GM18858 (cell line): ENCODE measurements around the gene VNN1.
"Not testable (repeated sequence)": the region's sequence is repeated elsewhere in the genome, so short reads cannot be mapped to it uniquely, and the experiment has no call there.

Experiments used
- ATAC-seq: cut with Tn5 transposase; IDR thresholded peaks from one replicate; pipeline ENCODE4 v1.9.1; 2021; ENCODE audit not compliant: unreplicated experiment

Gene VNN1

DNA sequence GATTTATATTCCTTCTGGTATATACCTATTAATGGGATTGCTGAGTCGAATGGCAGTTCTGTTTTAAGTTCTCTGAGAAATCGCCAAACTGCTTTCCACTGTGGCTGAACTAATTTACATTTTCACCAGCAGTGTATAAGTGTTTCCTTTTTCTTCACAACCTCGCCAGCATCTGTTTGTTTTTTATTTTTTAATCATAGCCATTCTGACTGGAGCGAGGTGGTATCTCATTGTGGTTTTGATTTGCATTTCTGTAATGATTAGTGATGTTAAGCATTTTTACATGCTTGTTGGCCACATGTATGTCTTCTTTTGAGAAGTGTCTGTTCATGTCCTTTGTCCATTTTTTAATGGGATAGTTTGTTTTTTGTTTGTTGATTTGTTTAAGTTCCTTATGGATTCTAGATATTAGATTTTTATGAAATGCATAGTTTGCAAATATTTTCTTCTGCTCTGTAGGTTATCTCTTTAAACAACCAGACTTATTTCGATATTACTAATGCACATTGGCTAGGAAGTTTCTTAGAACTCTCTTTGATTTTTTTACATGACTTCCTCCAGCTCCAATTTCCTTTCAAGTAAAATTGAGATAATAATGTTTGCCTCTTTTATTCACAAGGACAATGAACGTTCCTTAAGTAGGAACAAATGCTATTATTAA, 12.2 kb upstream of the VNN1 start:
- peak; percentile 78 for ATAC-seq

DNA sequence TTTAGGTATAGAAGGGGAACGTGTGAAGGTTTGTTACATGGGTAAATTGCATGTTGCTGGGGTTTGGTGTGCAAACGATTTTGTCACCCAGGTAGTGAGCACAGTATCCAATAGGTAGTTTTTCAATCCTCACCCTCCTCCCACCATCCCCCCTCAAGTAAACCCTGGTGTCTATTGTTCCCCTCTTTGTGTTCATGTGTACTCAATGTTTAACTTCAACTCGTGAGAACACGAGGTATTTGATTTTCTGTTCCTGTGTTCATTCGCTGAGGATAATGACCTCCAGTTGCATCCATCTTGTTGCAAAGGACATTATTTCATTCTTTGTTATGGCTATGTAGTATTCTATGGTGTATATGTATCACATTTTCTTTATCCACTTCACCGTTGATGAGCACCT, 11.6 kb upstream of the VNN1 start:
- no peak for ATAC-seq

DNA sequence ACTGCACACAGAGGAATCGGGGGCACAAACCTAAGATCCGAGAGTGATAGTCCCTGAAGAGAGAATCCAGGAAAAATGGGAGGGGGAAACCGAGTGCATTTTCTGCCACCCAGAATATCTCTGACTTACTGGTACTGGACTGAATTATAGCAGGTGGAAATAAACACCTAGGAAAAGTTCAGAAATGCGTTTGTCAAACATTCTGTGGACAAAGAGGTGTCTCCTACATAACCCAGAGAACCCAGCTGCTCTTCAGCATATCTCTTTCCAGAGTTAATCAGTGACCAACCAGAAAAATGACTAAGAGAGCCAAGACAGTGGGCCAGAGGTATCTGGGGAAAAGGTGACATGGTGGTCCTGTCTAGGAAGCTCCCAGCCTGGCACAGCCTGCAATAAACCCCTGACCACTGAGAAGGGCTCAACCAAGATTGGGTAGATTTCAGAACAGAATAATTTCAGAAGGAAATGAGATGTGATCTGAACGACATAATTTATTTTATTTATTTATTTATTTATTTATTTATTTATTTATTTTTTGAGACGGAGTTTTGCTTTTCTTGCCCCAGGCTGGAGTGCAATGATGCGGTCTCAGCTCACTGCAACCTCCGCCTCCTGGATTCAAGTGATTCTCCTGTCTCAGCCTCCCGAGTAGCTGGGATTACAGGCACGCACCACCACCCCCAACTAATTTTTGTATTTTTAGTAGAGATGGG, 6.0 kb upstream of the VNN1 start:
- ATAC-seq, result no peak

DNA sequence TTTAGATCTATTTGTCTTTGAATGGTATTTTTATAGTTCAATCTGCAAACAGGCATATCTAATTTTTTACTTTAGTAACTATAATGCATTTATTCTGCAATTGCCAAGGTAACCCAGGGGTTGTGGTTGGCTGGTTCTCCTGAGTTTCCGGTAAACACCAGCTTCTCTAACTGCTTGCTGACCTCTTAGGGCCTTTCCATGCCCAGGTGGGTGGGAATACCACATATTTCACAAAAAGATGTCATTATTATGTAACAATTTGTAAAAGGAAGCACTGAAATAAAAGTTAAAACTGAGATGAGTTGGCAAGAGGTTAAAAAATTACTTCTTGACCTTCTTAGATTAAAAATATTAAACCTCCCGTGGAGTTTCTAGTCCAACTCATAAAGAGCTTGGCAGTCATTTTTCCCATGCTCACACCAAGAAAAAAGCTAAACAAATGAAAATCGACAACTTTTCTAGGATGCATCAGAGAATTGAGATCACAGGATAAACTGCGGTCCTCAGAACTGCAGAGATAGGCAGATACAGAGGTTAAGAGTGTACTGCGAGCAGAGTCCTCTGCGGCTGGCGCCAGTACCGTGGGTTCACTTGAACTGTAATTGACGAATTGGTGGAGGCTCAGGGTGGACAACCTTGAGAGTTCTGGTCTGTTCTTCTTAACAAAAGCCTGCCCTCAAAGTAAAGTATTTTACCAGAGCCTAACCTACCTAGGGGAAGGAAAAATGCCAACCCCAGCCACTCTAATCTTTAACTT, 2.2 kb upstream of the VNN1 start:
- ATAC-seq, result no peak

DNA sequence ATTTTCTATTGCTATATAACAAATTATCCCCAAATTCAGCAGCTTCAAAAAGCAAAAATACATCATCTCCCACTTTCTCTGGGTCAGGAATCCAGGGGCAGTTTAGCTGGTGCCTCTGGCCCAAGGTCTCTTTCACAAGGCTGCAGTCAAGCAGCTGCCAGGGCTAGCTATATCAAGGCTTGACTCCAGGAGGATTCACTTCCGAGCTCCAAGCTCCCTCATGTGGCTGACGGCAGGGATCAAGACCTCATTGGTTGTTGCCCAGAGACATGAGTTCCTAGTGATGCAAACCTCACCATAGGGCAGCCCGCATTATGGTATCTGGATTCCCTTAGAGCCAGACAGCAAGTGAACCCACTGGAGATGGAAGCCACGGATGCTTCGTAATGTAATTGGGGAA, 1.3 kb upstream of the VNN1 start:
- no peak for ATAC-seq

DNA sequence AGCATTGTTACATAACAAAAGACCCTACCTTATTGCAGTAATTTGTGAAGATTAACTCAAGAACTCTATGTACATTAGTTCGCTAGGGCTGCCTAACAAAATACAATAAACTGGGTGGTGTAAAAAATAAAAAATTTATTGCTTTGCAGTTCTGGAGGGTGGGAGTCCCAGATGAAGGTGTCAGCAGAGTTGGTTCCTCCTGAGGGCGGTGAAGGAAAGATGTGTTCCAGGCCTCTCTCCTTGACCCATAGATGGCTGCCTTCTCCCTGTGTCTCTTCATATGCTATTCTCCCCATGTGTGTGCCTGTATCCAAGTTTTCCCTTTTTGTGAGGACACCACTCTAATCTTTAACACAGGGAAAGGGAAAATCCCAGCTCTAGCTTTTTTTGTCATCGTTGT, 305 bp upstream of the VNN1 start:
- no peak for ATAC-seq

DNA sequence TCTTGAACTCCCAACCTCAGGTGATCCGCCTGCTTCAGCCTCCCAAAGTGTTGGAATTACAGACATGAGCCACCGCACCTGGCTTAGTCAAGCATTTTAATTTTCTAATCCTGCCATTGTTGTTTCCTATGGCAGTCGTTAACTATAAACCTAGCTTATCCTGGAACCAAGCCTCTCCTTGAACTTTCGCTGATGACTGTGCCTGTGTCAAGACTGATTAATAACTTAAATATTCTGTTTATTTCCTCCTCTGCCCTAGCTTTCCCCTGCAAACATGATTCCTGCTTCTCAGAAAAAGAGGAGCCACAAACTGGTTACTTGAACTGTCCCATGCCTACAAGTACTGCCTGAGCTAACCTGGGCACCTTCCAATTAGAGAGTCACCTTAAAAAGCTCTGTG, 1.5 kb downstream of the VNN1 start:
- ATAC-seq, result no peak

DNA sequence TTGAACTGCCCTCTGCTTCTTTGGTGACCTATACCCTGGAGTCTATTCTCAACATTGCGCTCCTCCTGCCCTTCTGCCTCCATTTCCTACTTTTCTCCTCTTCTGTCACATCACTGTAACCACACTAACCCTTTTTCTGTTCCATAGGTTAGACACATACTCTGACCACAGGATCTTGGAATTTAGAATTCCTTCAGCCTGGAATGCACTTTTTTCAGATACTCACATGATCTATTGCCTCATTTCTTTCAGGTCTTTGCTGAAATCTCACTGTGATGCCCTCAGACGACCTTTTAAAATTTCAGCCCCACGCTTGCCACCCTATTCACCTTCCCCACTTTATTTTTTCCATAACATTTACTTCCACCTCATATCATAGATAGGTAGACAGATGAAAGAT, 5.1 kb downstream of the VNN1 start:
- ATAC-seq, result no peak

DNA sequence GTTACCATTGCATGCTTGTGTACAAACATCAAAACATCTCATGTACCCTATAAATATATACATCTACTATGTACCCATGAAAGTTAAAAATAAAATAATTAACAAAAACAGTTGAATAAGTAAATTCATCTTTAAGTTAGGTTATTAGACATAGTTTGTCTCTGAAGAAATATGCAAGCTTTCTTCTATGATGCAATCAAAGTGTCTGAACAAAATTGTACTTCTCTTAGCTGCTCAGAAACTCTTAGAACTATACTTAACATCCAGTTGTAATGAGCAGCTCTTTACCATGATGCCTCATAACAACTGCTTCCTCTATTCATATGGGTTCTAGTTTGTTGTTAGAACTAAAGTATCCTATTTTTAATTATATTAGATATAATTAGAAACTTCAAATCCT, 5.9 kb downstream of the VNN1 start:
- ATAC-seq, result no peak

DNA sequence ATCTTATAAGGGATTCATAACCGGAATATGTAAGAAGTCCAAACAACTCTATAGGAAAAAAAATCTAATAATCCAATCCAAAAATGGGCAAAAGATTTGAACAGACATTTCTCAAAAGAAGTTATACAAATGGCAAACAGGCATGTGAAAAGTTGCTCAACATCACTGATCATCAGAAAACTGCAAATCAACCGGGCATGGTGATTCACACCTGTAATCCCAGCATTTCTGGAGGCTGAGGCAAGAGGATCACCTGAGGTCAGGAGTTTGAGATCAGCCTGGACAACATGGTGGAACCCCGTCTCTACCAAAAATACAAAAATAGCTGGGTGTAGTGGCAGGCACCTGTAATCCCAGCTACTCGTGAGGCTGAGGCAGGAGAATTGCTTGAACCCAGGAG, 7.1 kb downstream of the VNN1 start:
- ATAC-seq, result not testable (repeated sequence)

DNA sequence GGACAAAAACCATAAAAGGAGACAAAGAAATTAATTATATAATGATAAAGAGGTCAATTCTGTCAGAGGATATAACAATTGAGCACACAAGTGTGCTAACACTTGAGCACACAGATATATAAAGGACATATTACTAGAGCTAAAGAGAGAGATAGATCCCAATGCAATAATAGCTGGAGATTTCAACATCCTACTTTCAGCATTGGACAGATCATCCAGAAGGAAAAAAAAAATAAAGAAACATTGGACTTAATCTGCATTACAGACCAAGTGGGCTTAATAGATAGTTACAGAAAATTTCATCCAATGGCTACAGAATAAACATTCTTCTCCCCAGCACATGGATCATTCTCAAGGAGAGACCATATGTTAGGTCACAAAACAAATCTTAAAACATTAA, 9.9 kb downstream of the VNN1 start:
- no peak for ATAC-seq

DNA sequence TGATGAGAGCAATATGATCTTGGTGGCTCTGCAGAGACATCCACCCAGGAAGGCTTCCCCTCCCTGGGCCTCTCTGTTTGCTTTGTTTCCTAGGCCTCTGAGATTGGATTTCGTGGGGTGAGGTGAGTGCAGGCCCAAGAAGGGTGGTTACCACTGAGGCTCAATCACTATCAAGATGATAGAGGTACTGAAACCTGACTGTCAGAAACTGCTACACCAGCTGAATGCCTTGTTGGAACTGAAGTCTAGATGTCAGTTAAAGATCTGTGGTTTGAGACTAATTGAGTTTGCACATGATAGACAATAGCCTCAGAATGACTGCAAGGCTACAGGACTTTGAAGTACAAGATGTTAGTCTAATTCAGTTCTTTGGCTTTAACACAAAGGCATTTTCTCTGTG, 15.2 kb downstream of the VNN1 start:
- ATAC-seq, result peak; percentile 63

DNA sequence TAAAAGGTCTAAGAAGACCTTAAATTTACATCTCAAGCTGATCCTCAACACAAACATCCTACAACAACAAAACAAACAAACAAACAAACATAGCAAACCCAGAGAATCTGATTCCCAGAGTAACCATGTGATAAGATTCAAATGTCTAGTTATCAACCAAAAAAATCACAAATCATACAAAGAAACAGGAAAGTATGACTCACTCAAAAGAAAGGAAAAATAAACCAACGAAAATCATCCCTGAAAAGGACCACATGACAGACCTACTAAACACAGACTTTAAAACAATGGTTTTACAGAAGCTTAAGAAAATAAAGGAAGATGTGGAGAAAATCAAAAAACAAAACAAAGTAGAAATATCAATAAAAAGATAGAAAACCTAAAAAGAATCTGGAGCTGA, 18.1 kb downstream of the VNN1 start:
- no peak for ATAC-seq

DNA sequence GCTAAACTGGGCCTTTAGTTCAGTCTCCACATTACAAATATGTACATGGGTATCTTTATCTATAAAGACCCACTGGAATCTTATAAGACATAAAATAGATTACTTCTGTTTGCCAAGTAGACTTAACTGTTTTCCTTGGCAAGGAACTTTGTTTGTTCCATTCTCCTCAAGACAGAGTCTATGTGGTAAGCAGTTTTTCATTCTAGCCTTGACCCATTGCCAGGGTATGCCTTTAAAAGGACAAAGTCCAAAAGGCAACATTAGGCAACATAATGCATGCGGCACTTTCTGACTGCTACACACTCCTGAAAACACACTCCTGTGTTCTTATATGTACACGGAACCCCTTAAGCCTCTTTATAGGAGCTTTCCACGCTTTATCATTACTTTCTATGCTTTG, 20.4 kb downstream of the VNN1 start:
- ATAC-seq, result no peak

DNA sequence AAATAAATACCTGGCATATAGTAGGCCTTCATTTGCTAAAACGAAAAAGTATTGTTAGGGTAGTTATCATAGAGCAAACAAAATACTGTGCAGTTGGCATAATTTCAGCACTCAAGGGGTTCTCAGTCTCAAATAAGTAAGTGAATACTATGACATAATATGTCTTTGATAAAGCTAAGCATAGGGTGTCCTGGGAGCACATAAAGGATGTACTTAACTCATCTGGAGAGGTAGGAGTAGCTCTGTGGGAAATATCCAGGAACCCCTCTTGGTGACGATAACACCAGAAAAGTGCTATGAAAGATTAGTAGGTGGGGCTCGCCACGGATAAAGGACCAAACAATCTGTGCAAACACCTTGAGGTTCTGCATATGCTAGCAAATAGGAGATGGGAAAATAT, 23.2 kb downstream of the VNN1 start:
- ATAC-seq, result no peak

DNA sequence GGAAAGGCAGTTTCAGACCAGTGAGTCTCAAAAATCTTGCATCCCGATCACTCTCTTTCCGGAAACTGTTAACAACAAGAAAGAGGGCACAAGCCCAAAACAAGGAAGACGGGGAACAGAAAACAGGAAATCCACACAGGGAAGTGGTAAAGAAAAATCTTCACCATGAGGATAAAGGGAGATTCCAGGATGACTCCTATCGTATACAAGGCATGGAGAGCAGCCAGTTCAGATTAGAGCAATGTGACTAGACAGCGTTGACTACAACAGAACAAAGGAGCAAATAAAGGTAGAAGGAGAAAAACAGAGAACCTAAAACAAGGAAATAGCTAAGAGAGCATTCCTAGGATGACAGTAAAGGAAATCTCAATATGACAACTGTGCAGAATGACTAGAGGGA, 26.5 kb downstream of the VNN1 start:
- no peak for ATAC-seq

DNA sequence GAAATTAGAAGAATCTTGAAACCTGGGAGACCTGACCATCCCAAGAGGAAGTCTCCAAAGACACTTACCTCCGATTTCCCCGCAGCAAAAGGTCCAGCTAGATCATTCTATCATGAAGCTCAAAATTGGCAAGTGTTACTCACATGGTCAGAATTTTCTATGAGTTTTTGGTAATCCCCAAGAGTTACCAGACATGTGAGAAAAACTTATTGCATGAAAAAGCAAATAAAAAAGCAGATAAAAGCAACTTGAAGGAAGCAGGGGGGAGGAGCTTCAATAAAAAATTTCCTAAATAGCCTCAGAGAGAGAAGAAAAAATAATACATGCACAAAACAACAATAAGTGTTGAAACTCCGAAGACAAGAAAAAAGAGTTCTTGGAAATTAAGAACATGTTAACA, 27.3 kb downstream of the VNN1 start:
- no peak for ATAC-seq

DNA sequence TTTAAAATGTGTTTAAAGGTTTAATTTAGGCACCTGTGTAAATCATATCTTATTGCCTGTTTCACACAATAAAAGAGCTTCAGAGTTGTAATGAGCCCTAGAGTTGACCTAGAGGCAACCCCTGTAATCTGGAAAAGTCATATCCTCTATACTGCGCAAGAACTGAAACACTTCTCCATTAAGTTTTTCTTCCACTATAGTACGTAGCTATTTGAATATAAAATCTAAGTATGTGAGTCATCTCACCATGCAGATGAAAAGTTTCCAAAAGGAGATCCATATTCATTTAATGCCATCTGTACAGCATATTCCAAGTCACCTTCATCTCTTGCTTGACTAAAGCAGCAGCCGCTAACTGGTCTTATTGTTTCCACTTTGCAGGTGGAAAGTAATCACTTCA, 28.8 kb downstream of the VNN1 start:
- no peak for ATAC-seq

DNA sequence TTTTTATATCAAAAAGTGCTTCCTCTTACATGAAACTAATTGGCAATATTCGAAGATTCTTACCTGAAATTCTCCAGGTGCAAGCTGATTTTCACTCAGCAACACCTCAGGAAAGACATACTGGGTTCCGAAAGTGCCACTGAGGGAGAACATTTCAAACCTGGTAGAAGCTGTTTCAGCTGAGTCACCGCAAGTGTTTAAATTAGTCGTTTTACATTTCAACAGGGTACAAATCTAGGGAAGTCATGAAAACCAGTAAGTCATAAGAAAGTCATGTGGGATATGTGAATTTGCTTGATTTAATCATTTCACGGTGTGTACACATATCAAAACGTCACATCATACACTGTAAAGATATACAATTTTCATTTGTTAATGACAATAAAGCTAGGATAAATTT, 29.6 kb downstream of the VNN1 start:
- no peak for ATAC-seq

DNA sequence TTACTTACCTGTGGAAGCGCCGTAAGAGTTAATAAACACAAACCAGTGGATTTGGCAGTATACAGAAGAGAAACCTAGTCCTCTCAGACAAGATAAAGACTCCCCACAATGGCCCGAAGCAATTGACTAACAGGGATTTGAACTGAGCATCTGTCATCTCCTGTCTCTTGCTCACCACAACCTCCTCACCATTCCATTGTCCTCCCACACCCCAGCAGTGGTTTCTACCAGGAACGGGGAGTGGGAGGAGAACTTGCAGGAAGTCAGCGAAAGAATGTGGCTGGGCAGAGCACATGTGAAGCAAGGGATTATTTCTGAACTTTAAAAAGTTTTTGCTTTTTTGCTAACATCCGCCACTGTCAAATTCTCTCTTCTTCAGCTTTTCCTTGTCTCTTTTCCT, 30.3 kb downstream of the VNN1 start:
- no peak for ATAC-seq

DNA sequence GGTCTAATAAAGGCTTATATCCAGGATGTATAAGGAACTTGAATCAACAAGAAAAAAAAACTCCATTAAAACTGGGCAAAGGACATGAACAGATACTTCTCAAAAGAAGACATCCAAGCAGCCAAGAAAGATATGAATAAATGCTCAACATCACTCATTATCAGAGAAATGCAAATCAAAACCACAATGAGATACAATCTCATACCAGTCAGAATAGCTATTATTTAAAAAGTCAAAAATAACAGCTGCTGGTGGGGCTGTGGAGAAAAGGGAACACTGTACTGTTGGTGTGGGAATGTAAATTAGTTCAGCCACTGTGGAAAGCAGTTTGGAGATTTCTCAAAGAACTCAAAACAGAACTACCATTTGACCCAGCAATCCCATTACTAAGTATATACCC, 34.8 kb downstream of the VNN1 start:
- peak; percentile 57 for ATAC-seq

DNA sequence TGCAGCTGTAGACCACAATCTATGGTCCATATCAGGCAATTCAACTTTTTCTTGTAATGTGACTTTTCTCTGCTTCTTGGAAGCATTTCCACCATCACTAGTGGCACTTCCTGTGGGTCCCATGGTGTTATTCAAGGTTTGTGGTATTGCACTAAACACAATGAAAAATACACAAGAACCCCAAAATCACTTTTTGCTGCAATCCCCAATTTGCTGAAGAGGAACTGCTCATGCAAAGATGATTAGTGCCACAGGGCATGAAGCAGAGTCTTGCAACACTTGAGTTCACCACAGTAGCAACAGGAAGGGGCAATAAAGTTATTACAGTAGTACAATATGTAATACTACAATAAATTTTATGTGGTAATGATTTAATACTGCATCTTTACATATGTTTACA, 38.1 kb downstream of the VNN1 start:
- no peak for ATAC-seq
